Right forelimb (tissue), 1 donor: Measurements from ENCODE around the gene AK1.
"Not testable (repeated sequence)": the region's sequence is repeated elsewhere in the genome, so short reads cannot be mapped to it uniquely, and the experiment has no call there.

ENCODE experiments used
- DNase-seq: peaks from one replicate; pipeline ENCODE4 v3.0.0-alpha.2; 2018

AK1 gene

GRCh38 chr9:127881715-127882114 lies 4.2 kb upstream of the AK1 start:
- not testable (repeated sequence) for DNase-seq

- DNase-seq = no peak
Measured at GRCh38 chr9:127880143-127880542, 2.7 kb upstream of the AK1 start.

GRCh38 chr9:127878652-127879390 lies 1.3 kb upstream of the AK1 start:
- no peak for DNase-seq

GRCh38 chr9:127878001-127878651 lies 651 bp upstream of the AK1 start:
- DNase-seq = no peak

- DNase-seq = no peak
Measured at GRCh38 chr9:127876764-127877562, 512 bp downstream of the AK1 start.

- DNase-seq = no peak
Measured at GRCh38 chr9:127876026-127876763, 1.3 kb downstream of the AK1 start.

- DNase-seq = no peak
Measured at GRCh38 chr9:127875306-127875966, 2.0 kb downstream of the AK1 start.

GRCh38 chr9:127874301-127875221 lies 2.9 kb downstream of the AK1 start:
- DNase-seq = no peak

- DNase-seq = peak; percentile 77
Measured at GRCh38 chr9:127873886-127874285, 3.6 kb downstream of the AK1 start.

GRCh38 chr9:127873223-127873691 lies 4.2 kb downstream of the AK1 start:
- no peak for DNase-seq

GRCh38 chr9:127872369-127873222 lies 4.9 kb downstream of the AK1 start:
- no peak for DNase-seq

- no peak for DNase-seq
Measured at GRCh38 chr9:127871531-127871930, 5.9 kb downstream of the AK1 start.

GRCh38 chr9:127870887-127871286 lies 6.6 kb downstream of the AK1 start:
- no peak for DNase-seq

GRCh38 chr9:127870153-127870491 lies 7.4 kb downstream of the AK1 start:
- DNase-seq = not testable (repeated sequence)

GRCh38 chr9:127869310-127870152 lies 7.9 kb downstream of the AK1 start:
- peak; percentile 92 for DNase-seq

- no peak for DNase-seq
Measured at GRCh38 chr9:127868278-127868902, 9.1 kb downstream of the AK1 start.

GRCh38 chr9:127867356-127868277 lies 9.9 kb downstream of the AK1 start:
- DNase-seq = no peak

- no peak for DNase-seq
Measured at GRCh38 chr9:127866535-127866934, 10.9 kb downstream of the AK1 start.
